Peyer's patch (tissue), 4 donors: ENCODE results near the gene KCNS3. TPM values are rescaled to one million over a fixed set of nuclear protein-coding genes. Genes with fewer than 3 reads are reported as not detected.

Experiments
- DNase-seq, 3 donors: peaks; one replicate each; pipeline ENCODE4 v3.0.0-alpha.2; 2017 to 2019
- H3K27ac ChIP-seq, 4 donors: fragments of 200-600 bp; sonication (generic); one replicate each; pipeline ENCODE4 v1.5.1; 2016 to 2019
- H3K27me3 ChIP-seq, 2 donors: fragments of 200-600 bp; sonication (generic); one replicate each; pipeline ENCODE4 v1.5.1; 2019
- H3K36me3 ChIP-seq, 3 donors: fragments of 200-600 bp; sonication (generic); one replicate each; pipeline ENCODE4 v1.5.1; 2016 to 2019
- H3K4me1 ChIP-seq, 4 donors: fragments of 200-600 bp; sonication (generic); one replicate each; pipeline ENCODE4 v1.5.1; 2016 to 2019
- H3K4me3 ChIP-seq, 4 donors: fragments of 200-600 bp; sonication (generic); 1 replicate in 3 of 4; 2 replicates in 1 of 4; pipeline ENCODE4 v1.5.1; 2016 to 2019; ENCODE audit warnings: mild to moderate bottlenecking in 1 of 4
- H3K9me3 ChIP-seq, 4 donors: fragments of 200-600 bp; sonication (generic); one replicate each; pipeline ENCODE4 v1.5.1; 2016 to 2019; ENCODE audit warnings: mild to moderate bottlenecking in 1 of 4
- POLR2A ChIP-seq, 2 donors: fragments of 450-650 bp; IDR thresholded peaks; one replicate each; pipeline ENCODE4 v1.5.1; 2017; ENCODE audit warnings: antibody characterized with exemption in 2 of 2, mild to moderate bottlenecking in 2 of 2, moderate library complexity in 2 of 2
- total RNA-seq, 4 donors: library from RNA; depleted of rRNA; stranded (reverse); fragments of >200 nt; gene quantifications; one replicate each; pipeline ENCODE4 v1.1.0, GENCODE V29; 2016
- TF ChIP-seq, protein P1 (sequence below), 6 experiments: fragments of 450-650 bp in 4 of 6; fragments of 200-600 bp in 2 of 6; sonication (generic) in 1 of 6; IDR thresholded peaks; one replicate each; pipeline ENCODE4 v1.5.1; 2017 to 2019; ENCODE audit warnings: antibody characterized with exemption in 6 of 6, mild to moderate bottlenecking in 3 of 6, moderate library complexity in 1 of 6

Gene KCNS3
- total RNA-seq, 4 donors from 2014 or later = 1.6 to 76.7 (median 12.7) TPM

DNA sequence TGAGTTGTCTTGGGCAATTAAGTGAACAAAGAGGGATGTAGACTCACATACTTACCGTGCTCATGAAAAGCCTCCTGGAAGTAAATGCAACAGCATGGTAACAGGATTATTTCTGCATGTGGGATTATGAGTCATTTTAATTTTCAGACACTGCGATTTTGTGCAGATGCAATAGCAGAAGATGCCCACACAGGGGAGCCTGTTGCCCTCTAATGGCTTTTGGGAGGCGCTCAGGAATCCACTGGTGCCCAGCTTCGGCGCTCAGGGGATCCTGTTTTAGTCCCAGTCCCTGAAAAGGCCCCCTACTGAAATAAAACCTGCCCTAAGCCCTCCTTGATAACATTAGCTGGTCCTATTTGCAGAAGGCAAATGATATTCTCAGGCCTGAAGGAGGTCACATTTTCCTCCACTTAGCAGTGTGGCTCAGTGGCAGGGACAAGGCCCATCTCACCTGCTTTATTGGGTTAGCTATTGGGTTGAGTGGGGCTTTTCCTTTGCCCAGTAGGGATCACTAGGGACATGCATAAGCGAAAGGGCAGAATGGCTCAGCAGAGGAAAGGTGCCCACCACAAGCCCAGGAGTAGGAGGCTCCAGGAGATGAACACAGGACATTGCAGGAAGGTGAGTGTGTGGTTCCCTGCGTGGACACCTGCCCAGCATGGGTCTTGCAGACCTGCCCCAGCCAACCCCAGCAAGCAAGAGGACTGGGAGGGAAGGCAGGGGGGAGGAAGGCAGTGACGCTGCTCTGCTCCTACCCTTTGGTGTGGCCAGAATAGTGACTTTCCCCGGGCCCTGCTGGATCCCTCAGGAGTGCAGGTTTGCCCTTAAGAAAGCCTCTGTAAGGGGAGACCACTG lies 26.5 kb upstream of the KCNS3 start:
- Histone ChIP-seq H3K36me3 (no peaks in the 10 kb centered on the region), H3K27ac (no peak overlapping the region), H3K4me3 (no peak overlapping the region), H3K27me3 (no peaks in the 10 kb centered on the region), H3K4me1 (no peaks in the 10 kb centered on the region), H3K9me3 (no peaks in the 10 kb centered on the region)
- TF ChIP-seq POLR2A (IDR thresholded peaks at IDR 0.05) = no peak
- TF ChIP-seq, protein P1, sequence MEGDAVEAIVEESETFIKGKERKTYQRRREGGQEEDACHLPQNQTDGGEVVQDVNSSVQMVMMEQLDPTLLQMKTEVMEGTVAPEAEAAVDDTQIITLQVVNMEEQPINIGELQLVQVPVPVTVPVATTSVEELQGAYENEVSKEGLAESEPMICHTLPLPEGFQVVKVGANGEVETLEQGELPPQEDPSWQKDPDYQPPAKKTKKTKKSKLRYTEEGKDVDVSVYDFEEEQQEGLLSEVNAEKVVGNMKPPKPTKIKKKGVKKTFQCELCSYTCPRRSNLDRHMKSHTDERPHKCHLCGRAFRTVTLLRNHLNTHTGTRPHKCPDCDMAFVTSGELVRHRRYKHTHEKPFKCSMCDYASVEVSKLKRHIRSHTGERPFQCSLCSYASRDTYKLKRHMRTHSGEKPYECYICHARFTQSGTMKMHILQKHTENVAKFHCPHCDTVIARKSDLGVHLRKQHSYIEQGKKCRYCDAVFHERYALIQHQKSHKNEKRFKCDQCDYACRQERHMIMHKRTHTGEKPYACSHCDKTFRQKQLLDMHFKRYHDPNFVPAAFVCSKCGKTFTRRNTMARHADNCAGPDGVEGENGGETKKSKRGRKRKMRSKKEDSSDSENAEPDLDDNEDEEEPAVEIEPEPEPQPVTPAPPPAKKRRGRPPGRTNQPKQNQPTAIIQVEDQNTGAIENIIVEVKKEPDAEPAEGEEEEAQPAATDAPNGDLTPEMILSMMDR (IDR thresholded peaks at IDR 0.05) = peak; percentile 21 to 78 (median 66)
- peak in 1 of 3 donors; percentile 58 for DNase-seq

DNA sequence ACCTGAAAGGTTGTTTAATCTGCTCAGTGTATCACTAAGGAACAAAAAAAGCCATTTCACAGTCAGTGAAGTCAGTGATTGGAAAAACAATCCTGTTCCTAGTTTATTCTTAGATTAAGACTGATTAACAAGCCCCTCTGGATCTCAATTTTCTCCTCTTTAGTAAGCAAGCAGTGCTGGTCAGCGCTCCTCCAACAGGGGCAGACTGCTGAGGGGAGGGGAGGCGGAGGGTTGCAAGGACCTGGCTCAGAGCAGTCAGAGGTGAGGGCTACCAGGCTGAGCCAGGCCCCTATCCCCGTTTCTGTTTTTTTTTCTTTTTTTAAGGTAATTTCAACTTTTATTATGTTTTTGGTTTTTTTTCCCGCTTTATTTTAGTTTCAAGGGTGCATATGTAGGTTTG lies 24.7 kb upstream of the KCNS3 start:
- Histone ChIP-seq H3K4me3 (no peak overlapping the region), H3K4me1 (no peaks in the 10 kb centered on the region), H3K36me3 (no peaks in the 10 kb centered on the region), H3K27ac (no peak overlapping the region), H3K27me3 (no peaks in the 10 kb centered on the region), H3K9me3 (no peaks in the 10 kb centered on the region)
- DNase-seq = no peak
- TF ChIP-seq, protein P1 (IDR thresholded peaks at IDR 0.05) = no peak
- TF ChIP-seq POLR2A (IDR thresholded peaks at IDR 0.05) = no peak

DNA sequence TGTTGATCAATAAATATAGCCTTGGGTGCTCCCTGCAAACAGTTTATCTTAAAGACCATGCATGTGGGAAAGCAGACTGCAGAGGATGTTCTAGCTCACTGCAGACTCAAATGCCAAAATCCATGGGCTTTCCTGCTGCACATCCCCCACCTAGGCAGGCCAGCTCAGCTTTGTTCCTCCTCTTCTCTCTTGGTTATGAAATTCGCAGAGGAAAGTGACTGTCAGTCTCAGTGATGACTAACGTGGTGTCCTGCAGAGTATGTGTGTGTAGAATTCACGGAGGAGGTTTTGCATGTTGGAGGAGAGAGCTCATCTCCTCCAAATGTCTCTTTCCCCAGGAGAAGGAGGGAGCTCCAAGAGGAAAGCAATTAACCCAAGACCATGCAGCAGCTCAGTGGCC lies 21.4 kb upstream of the KCNS3 start:
- no peaks in the 10 kb centered on the region for H3K9me3 ChIP-seq
- no peak overlapping the region for H3K4me3 ChIP-seq
- H3K4me1 ChIP-seq = no peaks in the 10 kb centered on the region
- no peak overlapping the region for H3K27ac ChIP-seq
- TF ChIP-seq, protein P1 (IDR thresholded peaks at IDR 0.05) = no peak
- TF ChIP-seq POLR2A (IDR thresholded peaks at IDR 0.05) = no peak
- no peak for DNase-seq
- H3K36me3 ChIP-seq = no peaks in the 10 kb centered on the region
- H3K27me3 ChIP-seq = no peaks in the 10 kb centered on the region

DNA sequence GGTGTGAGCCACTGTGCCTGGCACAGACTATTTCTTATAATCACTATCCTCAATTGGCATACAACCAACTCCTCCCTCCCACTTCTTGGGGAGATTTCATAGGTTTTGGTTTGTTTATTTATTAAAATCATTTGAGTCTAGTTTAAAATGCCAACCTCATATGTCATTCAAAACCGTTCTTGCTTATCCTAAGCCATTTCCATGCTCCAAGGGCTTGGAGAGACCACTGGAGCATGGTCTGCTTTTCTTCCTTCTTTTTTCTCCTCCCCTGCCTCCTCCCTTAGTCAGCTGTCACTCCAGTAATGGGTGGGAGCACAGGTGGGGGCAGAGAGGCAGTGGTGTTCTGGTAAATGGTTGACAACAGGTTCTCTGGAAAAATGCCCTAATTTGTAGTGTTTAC lies 20.4 kb upstream of the KCNS3 start:
- DNase-seq = no peak

DNA sequence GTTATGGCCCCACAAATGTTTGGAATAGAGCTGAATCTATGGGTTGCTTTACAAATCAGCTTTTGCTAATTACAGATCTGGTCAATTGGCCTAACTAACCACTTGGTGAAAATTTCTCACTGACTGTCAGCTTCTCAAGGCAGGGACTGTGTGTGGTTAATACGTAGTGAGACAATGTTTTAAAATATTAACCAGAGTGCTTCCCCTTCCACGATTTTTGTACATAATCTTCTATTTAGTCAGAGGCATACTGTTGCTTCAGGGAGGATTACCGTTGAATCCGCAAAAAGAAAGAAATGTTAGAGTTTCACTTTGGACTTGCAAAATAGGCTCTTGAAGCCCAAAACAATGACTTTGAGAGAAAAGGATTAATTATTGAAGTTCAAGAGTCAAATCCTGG lies 14.9 kb upstream of the KCNS3 start:
- Histone ChIP-seq H3K4me3 (no peak overlapping the region), H3K9me3 (no peaks in the 10 kb centered on the region), H3K36me3 (no peaks in the 10 kb centered on the region), H3K27me3 (no peaks in the 10 kb centered on the region), H3K27ac (no peak overlapping the region), H3K4me1 (no peaks in the 10 kb centered on the region)
- no peak for DNase-seq
- TF ChIP-seq, protein P1 (IDR thresholded peaks at IDR 0.05) = no peak
- TF ChIP-seq POLR2A (IDR thresholded peaks at IDR 0.05) = no peak

More for the DNA sequence above, 20.4 kb upstream of the KCNS3 start:
- TF ChIP-seq, protein P1 (IDR thresholded peaks at IDR 0.05) = no peak
- no peak for TF ChIP-seq POLR2A (IDR thresholded peaks at IDR 0.05)
- Histone ChIP-seq H3K27ac (no peak overlapping the region), H3K9me3 (no peaks in the 10 kb centered on the region), H3K27me3 (no peaks in the 10 kb centered on the region), H3K4me3 (no peak overlapping the region), H3K4me1 (no peaks in the 10 kb centered on the region), H3K36me3 (no peaks in the 10 kb centered on the region)
